BE2C (cell line): ENCODE measurements around the gene KLRB1.
"Not testable (repeated sequence)": the region's sequence is repeated elsewhere in the genome, so short reads cannot be mapped to it uniquely, and the experiment has no call there.

Experiments used
- DNase-seq: peaks from one replicate; pipeline ENCODE4 v3.0.0-alpha.2; 2020
- H3K27me3 ChIP-seq: fragments of 250-450 bp; sonication (Bioruptor Pico); 2 replicates; pipeline ENCODE4 v1.5.1; 2020; ENCODE audit warnings: mild to moderate bottlenecking
- H3K36me3 ChIP-seq: fragments of 250-450 bp; sonication (Bioruptor Pico); 2 replicates; pipeline ENCODE4 v1.5.1; 2020; ENCODE audit warnings: mild to moderate bottlenecking
- H3K4me1 ChIP-seq: fragments of 250-450 bp; sonication (Bioruptor Pico); 2 replicates; pipeline ENCODE4 v1.5.1; 2020
- H3K4me3 ChIP-seq: 2 replicates; pipeline ENCODE4 v1.5.1; 2011; ENCODE audit warnings: low read depth, low read length
- H3K9me3 ChIP-seq: fragments of 250-450 bp; sonication (Bioruptor Pico); 2 replicates; pipeline ENCODE4 v1.5.1; 2020
- CTCF ChIP-seq: IDR thresholded peaks from 2 replicates; pipeline ENCODE4 v1.5.1; 2012; ENCODE audit warnings: mild to moderate bottlenecking, low read depth, low read length

KLRB1 gene

DNA sequence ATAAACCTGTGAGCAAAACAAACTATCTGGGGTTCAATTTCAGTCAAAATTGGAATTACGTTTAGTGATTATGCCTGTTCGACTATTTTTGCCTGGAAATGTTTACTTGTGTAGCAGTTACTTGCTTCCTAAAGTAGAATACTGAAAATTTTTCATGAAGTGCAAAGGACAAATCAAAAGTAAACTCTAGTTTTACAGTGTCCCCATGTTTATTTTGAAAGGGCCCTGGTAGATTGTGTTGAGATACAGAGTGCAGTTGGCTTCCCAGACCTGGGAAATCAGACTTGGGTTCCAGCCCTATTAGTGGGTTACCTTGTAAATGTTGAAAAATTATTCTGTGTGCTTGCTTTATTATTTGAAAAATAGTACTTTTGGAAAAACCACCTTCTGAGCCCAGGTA, 17.3 kb downstream of the KLRB1 start:
- Histone ChIP-seq H3K9me3 (no peaks in the 10 kb centered on the region), H3K4me1 (no peaks in the 10 kb centered on the region), H3K36me3 (no peaks in the 10 kb centered on the region), H3K27me3 (no peaks in the 10 kb centered on the region), H3K4me3 (no peak overlapping the region)
- no peak for DNase-seq
- TF ChIP-seq CTCF = no peak

GRCh38 chr12:9588749-9589148, 19.0 kb downstream of the KLRB1 start:
- H3K4me1 ChIP-seq = no peaks in the 10 kb centered on the region
- H3K4me3 ChIP-seq = no peak overlapping the region
- H3K36me3 ChIP-seq = no peaks in the 10 kb centered on the region
- no peaks in the 10 kb centered on the region for H3K9me3 ChIP-seq
- H3K27me3 ChIP-seq = no peaks in the 10 kb centered on the region
- no peak for TF ChIP-seq CTCF
- DNase-seq = no peak

GRCh38 chr12:9587987-9588600, 19.6 kb downstream of the KLRB1 start:
- TF ChIP-seq CTCF = no peak
- DNase-seq = no peak

DNA sequence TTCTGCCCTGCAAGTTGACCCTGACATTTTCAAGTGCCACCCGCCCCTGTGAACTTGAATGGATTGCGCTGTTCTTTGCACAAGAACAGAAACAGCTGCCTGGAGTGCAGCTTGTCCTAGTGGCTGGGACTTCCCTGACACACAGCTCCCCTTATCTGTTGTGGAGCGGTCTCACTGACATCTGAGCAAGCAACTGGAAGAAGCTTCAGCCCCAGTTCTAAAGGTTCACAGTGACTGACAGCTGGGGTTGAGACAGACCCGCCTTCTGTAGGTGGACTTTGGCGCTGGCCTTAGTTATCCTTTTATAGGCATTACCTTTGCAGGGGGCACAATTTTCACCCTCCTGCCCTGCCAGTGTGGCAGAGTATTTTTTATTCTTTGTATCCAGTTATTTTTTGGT, 30.0 kb downstream of the KLRB1 start:
- H3K27me3 ChIP-seq = not testable (repeated sequence)

More at GRCh38 chr12:9587987-9588600, 19.6 kb downstream of the KLRB1 start:
- Histone ChIP-seq H3K4me3 (no peak overlapping the region), H3K9me3 (no peaks in the 10 kb centered on the region), H3K36me3 (no peaks in the 10 kb centered on the region), H3K27me3 (no peaks in the 10 kb centered on the region), H3K4me1 (no peaks in the 10 kb centered on the region)

DNA sequence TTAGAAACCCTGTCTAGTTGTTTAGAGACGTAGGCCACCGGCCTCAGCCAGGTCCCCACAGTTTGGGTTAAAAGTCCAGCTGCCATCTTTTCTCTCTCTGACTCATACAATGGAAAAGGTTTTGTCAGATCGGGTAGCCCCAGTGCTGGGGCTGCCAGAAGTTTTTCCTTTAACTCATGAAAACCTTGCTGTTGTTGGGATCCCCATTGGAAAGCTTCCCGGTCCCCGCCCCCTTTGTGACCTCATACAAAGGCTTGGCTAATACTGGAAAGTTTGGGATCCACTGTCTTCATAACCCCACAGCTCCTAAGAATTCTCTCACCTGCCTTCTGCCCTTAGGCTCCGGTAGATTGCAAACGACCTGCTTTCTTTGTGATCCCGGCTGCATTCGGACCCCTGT, 40.6 kb downstream of the KLRB1 start:
- H3K27me3 ChIP-seq, H3K4me3 ChIP-seq, H3K9me3 ChIP-seq, H3K36me3 ChIP-seq, DNase-seq, H3K4me1 ChIP-seq: not testable (repeated sequence)

More for the DNA sequence above, 30.0 kb downstream of the KLRB1 start:
- not testable (repeated sequence) for H3K4me1 ChIP-seq, DNase-seq, H3K9me3 ChIP-seq, H3K4me3 ChIP-seq, H3K36me3 ChIP-seq

DNA sequence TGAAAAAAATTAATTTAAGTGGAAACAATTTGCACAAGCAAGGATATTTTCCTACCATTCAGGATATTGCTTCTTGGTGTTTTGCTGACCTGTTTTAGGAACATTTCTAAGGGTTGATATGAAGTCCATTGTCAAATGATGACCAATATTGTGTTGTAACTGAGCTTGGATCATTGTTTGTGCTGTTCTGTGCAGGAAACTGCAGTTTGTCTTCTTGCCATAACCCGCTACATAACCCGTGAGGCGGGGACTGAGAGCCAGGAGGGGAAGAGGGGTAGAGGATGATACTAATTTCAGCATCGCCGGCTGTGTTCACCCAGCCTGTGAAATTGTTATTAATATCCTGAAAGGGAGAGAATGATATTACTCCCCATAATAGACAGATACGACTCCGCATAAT, 41.6 kb downstream of the KLRB1 start:
- not testable (repeated sequence) for H3K36me3 ChIP-seq, H3K27me3 ChIP-seq, H3K4me3 ChIP-seq, DNase-seq, H3K4me1 ChIP-seq, H3K9me3 ChIP-seq

DNA sequence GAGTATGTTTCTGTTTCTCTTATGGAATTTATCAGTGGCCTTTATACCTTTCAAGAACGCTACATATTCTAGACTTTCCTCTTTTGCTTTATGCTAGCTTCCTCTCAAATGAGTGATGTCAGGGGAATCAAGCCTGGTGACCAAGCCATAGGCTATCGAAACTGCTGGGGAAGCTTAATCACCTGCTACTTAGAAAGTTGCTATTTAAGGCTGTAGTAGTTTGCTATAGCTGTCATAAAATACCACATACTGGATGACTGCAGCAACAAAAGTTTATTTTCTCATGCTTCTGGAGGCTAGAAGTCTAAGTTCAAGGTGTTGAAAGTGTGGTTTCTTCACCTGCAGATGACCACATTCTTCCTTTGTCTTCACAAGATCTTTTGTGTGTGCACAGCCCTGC, 43.3 kb downstream of the KLRB1 start:
- H3K4me3 ChIP-seq, H3K36me3 ChIP-seq, DNase-seq, H3K4me1 ChIP-seq, H3K27me3 ChIP-seq, H3K9me3 ChIP-seq: not testable (repeated sequence)

GRCh38 chr12:9562841-9563453, 44.8 kb downstream of the KLRB1 start:
- H3K4me1 ChIP-seq, H3K4me3 ChIP-seq, H3K9me3 ChIP-seq, H3K36me3 ChIP-seq, DNase-seq, H3K27me3 ChIP-seq: not testable (repeated sequence)

- not testable (repeated sequence) for H3K9me3 ChIP-seq, H3K36me3 ChIP-seq, H3K4me1 ChIP-seq, DNase-seq, H3K27me3 ChIP-seq, H3K4me3 ChIP-seq
Observed at GRCh38 chr12:9545489-9545888, 62.2 kb downstream of the KLRB1 start.
